Skeletal muscle tissue (tissue), 4 donors: ENCODE measurements around the gene RAB5IF. TPM values are rescaled to one million over a fixed set of nuclear protein-coding genes. Genes with fewer than 3 reads are reported as not detected.

Experiments
- H3K27ac ChIP-seq: one replicate; pipeline ENCODE4 v1.7.0; 2013; ENCODE audit warnings: mild to moderate bottlenecking, low read depth, low read length, inconsistent platforms
- H3K27me3 ChIP-seq, 3 donors: one replicate each; pipeline ENCODE4 v1.7.0; 2013; ENCODE audit warnings: low read length in 3 of 3; ENCODE audit not compliant: control insufficient read depth in 3 of 3, insufficient read depth in 3 of 3
- H3K36me3 ChIP-seq, 3 donors: one replicate each; pipeline ENCODE4 v1.7.0; 2013; ENCODE audit warnings: low read length in 3 of 3; ENCODE audit not compliant: control insufficient read depth in 3 of 3, insufficient read depth in 3 of 3
- H3K4me1 ChIP-seq, 3 donors: one replicate each; pipeline ENCODE4 v1.7.0; 2013; ENCODE audit warnings: low read length in 3 of 3, mild to moderate bottlenecking in 3 of 3; ENCODE audit not compliant: control insufficient read depth in 3 of 3, insufficient read depth in 3 of 3
- H3K4me3 ChIP-seq, 3 donors: one replicate each; pipeline ENCODE4 v1.7.0; 2013; ENCODE audit warnings: low read length in 3 of 3
- H3K9ac ChIP-seq, 3 donors: one replicate each; pipeline ENCODE4 v1.7.0; 2013; ENCODE audit warnings: low read length in 3 of 3, mild to moderate bottlenecking in 3 of 3, moderate library complexity in 2 of 3, low read depth in 1 of 3
- H3K9me3 ChIP-seq, 3 donors: one replicate each; pipeline ENCODE4 v1.7.0; 2013; ENCODE audit warnings: low read length in 3 of 3; ENCODE audit not compliant: control insufficient read depth in 3 of 3
- total RNA-seq: library from RNA; depleted of rRNA; stranded (reverse); fragments of >200 nt; gene quantifications from one replicate; pipeline ENCODE4 v1.2.3, GENCODE V29; 2014
- donor health status: Osteomylitis.

RAB5IF gene
- total RNA-seq, 1 donor from 2014 or later: 47.5 TPM

DNA sequence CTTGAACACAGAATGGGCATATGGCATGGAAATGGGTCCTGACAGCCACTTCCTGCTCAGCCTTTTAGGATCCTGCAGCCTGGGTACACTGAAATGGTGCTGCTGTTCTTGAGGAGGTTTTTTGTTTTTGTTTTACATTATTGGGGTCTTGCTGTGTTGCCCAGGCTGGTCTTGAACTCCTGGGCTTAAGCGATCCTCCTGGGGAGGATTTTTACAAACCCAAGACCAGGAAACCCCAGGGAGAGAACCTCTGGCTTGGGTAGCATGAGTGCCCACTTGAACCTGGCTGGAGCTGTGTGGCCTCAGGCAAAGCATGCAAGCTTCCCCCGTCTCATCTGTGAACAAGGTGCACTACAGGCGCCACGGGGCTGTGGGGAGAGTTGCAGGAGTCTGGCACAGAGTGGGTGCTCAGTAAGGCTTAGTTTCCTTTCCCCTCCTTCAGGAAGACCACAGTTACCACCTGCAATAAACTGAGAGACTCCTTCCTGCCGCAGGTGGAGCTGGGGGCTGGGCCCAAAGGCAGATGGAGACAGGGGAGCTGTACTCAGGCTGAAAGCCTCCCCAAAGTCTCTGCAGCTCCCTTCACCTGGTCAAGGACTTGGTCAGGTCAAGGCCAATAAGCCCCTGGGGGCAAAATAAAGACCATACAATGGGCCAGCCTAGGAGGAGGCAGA is 38.6 kb downstream of the RAB5IF start:
- Histone ChIP-seq H3K4me1 (no peaks in the 10 kb centered on the region), H3K9me3 (no peaks in the 10 kb centered on the region), H3K9ac (no peak overlapping the region), H3K27me3 (no peaks in the 10 kb centered on the region), H3K27ac (no peak overlapping the region), H3K4me3 (no peak overlapping the region), H3K36me3 (peaks cover 0 to 2% (median 0%) of the 10 kb centered on the region in 3 donors)

DNA sequence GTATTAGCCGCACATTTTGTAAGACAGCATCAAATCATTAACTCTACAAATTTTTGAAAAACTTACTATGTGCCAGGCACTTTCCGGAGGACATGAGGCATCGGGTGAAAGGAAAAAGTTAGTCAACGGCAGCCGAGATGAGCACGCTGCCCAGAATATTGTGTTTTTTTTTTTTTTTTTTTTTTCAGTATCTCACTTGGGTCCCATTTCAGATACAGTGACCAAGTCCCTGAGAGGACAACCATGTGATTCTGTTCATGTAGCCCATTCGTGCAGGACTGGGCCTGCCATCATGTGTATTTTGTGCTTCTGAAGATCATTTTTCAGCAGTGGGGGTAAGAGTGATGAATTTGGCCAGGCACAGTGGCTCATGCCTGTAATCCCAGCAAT is 39.1 kb downstream of the RAB5IF start:
- Histone ChIP-seq H3K36me3 (peaks cover 0 to 2% (median 0%) of the 10 kb centered on the region in 3 donors), H3K27me3 (no peaks in the 10 kb centered on the region), H3K9me3 (no peaks in the 10 kb centered on the region), H3K9ac (no peak overlapping the region), H3K27ac (no peak overlapping the region), H3K4me1 (no peaks in the 10 kb centered on the region), H3K4me3 (no peak overlapping the region)

DNA sequence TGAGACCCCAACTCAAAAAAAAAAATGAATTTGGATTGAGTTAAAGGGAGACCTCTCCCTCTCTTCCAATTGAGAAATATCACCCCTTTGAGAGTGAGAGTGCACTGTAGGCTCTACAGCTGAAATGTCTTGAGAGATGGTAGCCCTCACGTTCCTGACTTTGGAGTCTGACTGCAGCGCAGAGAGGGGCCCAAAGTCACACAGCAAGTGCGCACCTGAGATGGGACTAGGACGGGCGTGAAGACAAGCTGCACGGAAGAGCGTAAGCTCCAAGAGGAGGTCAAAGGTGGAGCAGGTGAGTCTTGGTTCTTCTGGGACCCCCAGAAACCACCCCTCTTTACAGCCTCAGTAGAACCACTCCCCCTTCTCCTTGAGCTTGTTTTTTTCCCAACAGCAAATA is 39.8 kb downstream of the RAB5IF start:
- H3K36me3 ChIP-seq: peaks cover 0 to 2% (median 0%) of the 10 kb centered on the region in 3 donors
- no peaks in the 10 kb centered on the region for H3K9me3 ChIP-seq
- no peaks in the 10 kb centered on the region for H3K4me1 ChIP-seq
- H3K27me3 ChIP-seq: no peaks in the 10 kb centered on the region
- H3K27ac ChIP-seq: no peak overlapping the region
- no peak overlapping the region for H3K9ac ChIP-seq
- H3K4me3 ChIP-seq: no peak overlapping the region

DNA sequence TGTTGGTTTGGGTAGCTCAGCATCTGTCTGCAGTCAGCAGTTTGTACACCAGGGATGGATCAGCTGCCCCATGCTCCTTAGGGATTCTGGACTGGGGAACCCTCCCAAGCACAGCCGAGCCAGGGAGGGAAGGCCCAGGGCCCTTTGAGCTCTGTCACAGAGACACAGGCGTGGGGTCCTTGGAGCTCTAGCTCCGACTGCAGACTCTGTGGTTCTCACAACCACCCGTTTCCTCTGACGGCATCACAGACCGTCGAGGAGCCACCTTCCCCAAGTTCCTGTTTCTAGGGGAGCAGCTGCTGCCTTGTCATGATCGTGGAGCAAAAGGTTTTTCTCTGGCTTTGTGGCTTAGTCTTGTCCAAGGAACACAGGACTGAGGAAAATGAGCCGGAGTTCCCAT is 40.4 kb downstream of the RAB5IF start, which contains the start of gene SLA2:
Gene SLA2, minus strand, starts transcription at position 199 of the 400 bp plus-strand sequence. CDS start 4,861 bp downstream, outside the sequence.
- no peak within 1 kb of the TSS for H3K4me3 ChIP-seq

DNA sequence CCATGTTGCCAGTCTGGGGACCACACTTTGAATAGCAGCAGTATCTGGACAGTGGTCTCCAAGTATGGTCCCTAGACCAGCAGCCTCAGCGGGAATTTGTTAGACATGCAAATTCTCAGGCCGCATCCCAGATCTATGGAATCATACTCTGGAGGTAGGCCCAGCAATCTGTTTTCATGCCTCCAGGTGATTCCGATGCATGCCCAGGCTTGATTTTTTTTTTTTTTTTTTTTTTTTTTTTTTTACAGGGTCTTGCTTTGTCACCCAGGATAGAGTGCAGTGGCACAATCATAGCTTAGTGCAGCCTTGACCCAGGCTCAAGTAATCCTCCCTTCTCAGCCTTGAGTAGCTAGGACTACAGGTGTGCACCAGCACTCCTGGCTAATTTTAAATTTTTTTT is 41.1 kb downstream of the RAB5IF start:
- Histone ChIP-seq H3K27ac (no peak overlapping the region), H3K4me1 (no peaks in the 10 kb centered on the region), H3K36me3 (peaks cover 4 to 6% (median 5%) of the 10 kb centered on the region in 3 donors), H3K4me3 (no peak overlapping the region), H3K27me3 (no peaks in the 10 kb centered on the region), H3K9ac (no peak overlapping the region), H3K9me3 (no peaks in the 10 kb centered on the region)

More for the DNA sequence above, 40.4 kb downstream of the RAB5IF start, which contains the start of gene SLA2:
- Histone ChIP-seq H3K4me1 (no peaks in the 10 kb centered on the region), H3K9me3 (no peaks in the 10 kb centered on the region), H3K27ac (no peak within 1 kb of the TSS), H3K27me3 (no peaks in the 10 kb centered on the region), H3K9ac (no peak within 1 kb of the TSS), H3K36me3 (peaks cover 0 to under 1% (median 0%) of the 10 kb centered on the region in 3 donors)

DNA sequence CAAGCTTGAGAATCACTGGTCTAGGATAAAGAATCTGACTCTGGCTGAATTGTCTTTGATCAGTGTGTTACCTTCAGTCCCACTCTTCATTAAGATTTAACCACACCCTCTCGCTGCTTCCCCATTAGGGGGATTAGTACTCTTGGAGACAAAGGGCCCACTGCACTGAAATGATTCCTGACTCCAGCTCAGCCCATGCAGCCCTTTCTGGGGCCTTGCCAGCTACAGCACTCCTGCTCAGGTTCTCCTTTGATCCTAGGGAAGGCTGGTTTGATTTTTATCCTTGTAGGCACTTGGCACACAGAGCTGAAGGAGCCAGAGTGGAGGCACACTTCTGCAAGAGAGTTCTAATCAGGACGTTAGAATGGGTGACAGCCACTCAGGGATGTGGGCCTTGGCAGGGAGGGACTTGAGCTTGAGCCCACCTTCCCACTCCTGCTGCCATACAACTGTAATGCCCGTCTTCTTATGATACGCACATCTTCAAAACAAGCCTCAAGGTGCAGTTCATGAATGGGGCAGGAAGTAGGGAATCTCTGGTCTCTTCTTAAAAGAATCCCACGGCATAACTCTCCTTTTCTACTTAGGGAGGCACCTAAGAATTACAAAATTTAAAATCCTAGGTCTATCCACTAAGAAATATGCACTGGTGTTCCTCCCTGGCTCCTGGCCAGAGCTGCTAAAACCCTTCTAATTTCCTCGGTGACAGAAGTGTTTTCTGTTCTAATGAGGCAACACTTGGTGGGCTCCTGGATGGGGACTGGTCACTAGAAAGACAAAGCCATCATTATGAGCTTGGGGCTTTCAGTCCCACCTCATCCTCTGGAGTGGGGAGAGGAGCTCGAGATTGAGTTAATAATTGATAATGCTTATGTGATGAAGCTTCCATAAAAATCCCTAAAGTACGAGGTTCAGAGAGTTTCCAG is 41.9 kb downstream of the RAB5IF start:
- Histone ChIP-seq H3K27ac (no peak overlapping the region), H3K36me3 (peaks cover 8 to 9% (median 9%) of the 10 kb centered on the region in 3 donors), H3K27me3 (no peaks in the 10 kb centered on the region), H3K9ac (no peak overlapping the region), H3K4me1 (no peaks in the 10 kb centered on the region), H3K9me3 (no peaks in the 10 kb centered on the region), H3K4me3 (no peak overlapping the region)

DNA sequence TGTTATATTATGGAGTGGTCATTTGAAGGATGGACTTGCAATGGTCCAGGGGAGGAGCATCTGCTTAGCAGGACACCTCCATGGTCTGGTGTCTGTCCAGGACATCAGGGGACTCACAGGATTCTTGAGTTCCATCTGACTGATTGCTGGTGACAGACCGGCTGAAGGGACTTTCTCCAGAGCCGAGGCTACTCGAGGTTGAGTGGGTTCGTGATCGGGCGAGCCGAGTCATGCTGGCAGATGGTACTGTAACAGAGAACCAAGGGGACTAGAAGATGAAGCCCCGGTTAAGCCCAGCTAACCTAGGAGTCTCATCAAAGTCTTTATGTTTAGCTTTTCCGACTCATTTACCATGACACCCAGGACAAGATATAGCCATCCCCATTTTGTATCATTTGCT is 47.9 kb downstream of the RAB5IF start:
- H3K9me3 ChIP-seq: no peaks in the 10 kb centered on the region
- H3K4me1 ChIP-seq: no peaks in the 10 kb centered on the region
- no peak overlapping the region for H3K9ac ChIP-seq
- H3K4me3 ChIP-seq: no peak overlapping the region
- no peaks in the 10 kb centered on the region for H3K27me3 ChIP-seq
- H3K36me3 ChIP-seq: peaks cover 31 to 46% (median 46%) of the 10 kb centered on the region in 3 donors
- H3K27ac ChIP-seq: no peak overlapping the region

DNA sequence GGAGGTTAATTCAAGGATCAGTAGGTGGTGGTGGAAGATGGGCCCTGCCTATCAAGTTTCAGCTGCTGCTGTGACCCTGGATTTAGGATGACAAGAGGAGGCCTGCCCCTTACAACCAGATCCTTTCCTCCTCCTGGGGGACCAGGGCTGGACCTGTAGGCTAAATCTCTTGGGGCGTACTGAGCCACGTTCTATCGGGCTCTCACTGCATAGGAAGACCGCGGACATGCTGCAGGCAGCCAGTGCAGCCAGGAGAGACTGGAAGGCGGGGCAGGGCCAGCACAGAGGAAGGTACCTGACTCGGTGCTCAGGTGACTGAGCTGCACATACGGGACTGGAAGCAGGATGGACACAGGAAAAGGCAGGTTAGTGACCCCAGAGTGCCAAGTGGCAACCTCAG is 48.9 kb downstream of the RAB5IF start:
- Histone ChIP-seq H3K27ac (no peak overlapping the region), H3K4me1 (no peaks in the 10 kb centered on the region), H3K9ac (no peak overlapping the region), H3K4me3 (no peak overlapping the region), H3K9me3 (no peaks in the 10 kb centered on the region), H3K36me3 (peaks cover 31 to 53% (median 46%) of the 10 kb centered on the region in 3 donors), H3K27me3 (no peaks in the 10 kb centered on the region)

DNA sequence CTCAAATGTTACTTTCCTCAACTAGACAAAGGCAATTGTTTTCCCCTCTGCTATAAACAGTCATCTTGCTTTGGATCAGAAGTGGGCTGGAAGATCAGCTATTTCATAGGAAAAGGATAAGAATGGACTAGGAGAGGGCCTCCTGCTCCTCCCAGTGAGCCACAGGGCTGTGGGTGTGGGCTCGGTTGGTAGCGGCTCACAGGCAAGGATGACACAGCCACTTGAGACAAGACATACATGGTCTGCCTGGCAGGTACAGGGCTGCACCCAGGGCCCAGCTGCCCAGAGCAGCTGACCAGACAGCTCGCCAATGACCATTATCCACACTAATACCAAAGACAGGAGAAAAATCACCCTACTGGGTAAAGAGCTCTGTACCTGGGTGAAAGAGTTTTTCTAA is 49.4 kb downstream of the RAB5IF start:
- H3K9ac ChIP-seq: no peak overlapping the region
- peaks cover 31 to 53% (median 47%) of the 10 kb centered on the region in 3 donors for H3K36me3 ChIP-seq
- no peak overlapping the region for H3K4me3 ChIP-seq
- H3K9me3 ChIP-seq: no peaks in the 10 kb centered on the region
- no peaks in the 10 kb centered on the region for H3K27me3 ChIP-seq
- no peaks in the 10 kb centered on the region for H3K4me1 ChIP-seq
- H3K27ac ChIP-seq: no peak overlapping the region

DNA sequence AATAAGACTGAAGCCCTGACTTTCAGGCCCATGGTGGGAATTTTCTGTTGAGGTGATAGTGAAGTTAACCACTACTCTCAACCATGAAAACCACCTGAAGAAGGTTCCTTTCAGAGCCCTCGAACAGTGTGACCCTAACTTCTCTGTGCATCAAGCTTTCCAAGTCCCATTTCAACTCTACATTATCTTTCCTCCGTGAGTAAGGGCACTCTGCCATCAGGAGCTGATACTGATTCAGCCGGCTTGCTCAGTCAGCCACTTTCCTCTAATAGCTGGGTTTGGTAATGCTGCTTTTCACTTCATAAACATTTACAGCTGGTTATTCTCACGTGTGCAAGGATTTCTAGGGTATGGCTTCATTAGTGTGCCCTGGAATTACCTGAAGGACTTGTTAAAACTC is 51.2 kb downstream of the RAB5IF start:
- no peaks in the 10 kb centered on the region for H3K27me3 ChIP-seq
- no peaks in the 10 kb centered on the region for H3K4me1 ChIP-seq
- peaks cover 33 to 47% (median 42%) of the 10 kb centered on the region in 3 donors for H3K36me3 ChIP-seq
- no peak overlapping the region for H3K27ac ChIP-seq
- H3K4me3 ChIP-seq: no peak overlapping the region
- no peaks in the 10 kb centered on the region for H3K9me3 ChIP-seq
- H3K9ac ChIP-seq: no peak overlapping the region
